Measurements from ENCODE around the gene PCSK5.

Gene PCSK5

DNA sequence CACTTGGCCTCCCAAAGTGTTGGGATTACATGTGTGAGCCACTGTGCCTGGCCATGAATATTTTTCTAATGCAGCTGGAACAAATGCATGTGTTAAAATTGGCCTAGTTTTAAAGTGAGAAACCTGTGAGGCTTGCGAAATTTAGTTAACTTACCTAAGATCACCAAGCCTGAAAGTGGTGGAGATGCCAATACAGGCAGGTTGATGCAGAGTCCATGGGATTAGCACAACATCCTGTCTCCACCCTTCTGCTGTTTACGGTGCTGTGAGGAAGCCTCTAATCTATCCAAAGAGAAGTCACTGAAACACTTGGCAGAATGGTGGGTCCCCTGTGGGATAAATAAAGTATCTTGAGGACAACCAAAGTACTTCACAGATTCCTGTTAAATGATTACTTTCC, 98.2 kb downstream of the PCSK5 start:
- Histone ChIP-seq H3K9ac (ENCODE audit: low read length) (no peak overlapping the region), H3K27me3 (ENCODE audit: control insufficient read depth, insufficient read depth, low read length) (no peaks in the 10 kb centered on the region), H3K27ac (ENCODE audit: low read depth, low read length) (no peak overlapping the region), H3K4me1 (ENCODE audit: control insufficient read depth, insufficient read depth, low read length) (no peaks in the 10 kb centered on the region), H3K4me3 (ENCODE audit: low read length) (no peak overlapping the region), H3K36me3 (ENCODE audit: control insufficient read depth, insufficient read depth, low read length) (no peaks in the 10 kb centered on the region)

DNA sequence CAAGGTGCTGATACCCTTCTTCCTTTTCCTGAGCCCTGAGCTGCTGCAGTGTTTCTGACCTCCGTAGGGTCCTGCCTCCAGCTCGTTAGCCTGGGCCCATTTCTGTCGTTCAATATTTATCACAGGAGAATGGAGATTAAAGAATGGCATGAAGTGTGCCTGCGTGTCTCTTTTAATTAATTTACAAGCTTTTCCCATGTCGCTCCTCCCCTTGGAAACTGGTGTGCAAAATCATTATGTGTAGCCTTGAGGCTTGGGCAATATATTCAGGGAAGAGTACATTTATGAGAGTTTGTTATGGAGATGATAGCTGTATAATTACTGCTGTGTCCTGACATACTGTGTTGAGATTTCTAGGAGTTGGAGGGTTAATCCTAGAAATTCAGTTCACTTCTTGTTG, 99.7 kb downstream of the PCSK5 start:
- Histone ChIP-seq H3K9ac (ENCODE audit: low read length) (no peak overlapping the region), H3K27ac (ENCODE audit: low read depth, low read length) (no peak overlapping the region), H3K27me3 (ENCODE audit: control insufficient read depth, insufficient read depth, low read length) (no peaks in the 10 kb centered on the region), H3K4me1 (ENCODE audit: control insufficient read depth, insufficient read depth, low read length) (no peaks in the 10 kb centered on the region), H3K4me3 (ENCODE audit: low read length) (no peak overlapping the region), H3K36me3 (ENCODE audit: control insufficient read depth, insufficient read depth, low read length) (no peaks in the 10 kb centered on the region)

DNA sequence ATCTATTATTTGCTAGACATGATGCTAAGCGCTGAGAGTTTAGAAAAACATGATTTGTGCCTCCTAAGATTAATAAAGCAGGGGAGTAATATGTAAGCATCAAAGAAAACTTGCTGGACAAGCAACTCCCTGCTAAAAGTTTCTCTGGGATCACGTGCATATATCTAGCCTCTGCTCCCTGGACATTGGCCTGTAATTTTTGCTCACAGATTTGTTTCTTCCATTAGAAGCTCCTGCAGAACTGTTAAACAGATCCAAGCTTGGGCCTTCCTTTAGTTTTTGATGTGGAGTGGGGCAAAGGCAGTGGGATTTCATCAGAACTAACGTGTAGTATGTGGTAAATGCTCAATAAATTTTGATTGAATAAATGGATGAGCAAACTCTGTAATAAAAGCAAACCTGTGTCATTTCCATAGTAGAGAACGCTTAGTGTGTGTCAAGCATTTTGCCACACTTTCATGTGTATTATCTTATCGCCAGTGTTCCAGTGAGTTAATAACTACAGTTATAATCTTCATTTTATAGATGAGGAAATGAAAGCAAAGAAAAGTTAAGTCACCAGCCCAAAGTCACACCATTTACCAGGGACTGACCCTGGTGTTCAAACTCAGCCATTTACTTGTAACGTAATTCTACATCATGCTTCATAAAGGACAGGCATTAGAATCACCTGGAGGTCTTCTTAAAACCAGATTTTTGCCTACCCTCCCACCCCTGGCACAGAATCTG, 100.3 kb downstream of the PCSK5 start:
- Histone ChIP-seq H3K4me1 (ENCODE audit: control insufficient read depth, insufficient read depth, low read length) (no peaks in the 10 kb centered on the region), H3K27ac (ENCODE audit: low read depth, low read length) (no peak overlapping the region), H3K27me3 (ENCODE audit: control insufficient read depth, insufficient read depth, low read length) (no peaks in the 10 kb centered on the region), H3K36me3 (ENCODE audit: control insufficient read depth, insufficient read depth, low read length) (no peaks in the 10 kb centered on the region), H3K4me3 (ENCODE audit: low read length) (no peak overlapping the region), H3K9ac (ENCODE audit: low read length) (no peak overlapping the region)

DNA sequence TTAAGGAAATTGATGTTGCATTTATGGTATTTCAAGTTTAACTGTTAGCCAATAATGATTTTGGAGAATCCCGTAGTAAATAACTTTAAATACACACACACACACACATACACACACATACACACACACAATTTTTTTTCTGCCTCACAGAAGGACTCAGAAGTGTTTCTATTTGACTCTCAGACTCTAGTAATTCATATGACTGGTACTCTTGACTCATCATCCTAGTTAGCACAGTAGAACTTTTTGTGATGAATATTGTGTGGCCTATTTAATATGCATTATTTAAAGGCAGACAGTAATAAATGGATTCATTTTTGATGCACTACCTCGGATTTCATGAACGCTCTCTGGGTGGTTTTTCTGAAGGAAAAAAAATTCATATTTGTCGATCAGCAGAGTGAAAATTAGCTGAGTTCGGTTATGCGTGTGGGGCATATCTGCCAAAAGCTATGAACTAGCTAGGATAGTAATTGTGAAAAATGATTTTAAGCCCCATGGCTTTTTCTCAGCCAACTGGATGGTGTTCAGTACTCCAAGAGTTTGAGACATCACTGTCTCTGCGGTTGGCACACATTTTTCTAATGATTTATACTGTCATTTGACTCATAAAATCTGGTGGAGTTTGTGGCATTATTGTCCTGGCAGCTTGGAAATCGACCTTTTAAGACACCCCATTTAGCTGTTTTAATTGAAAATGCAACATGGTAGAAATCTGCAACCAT, 102.2 kb downstream of the PCSK5 start:
- no peaks in the 10 kb centered on the region for H3K4me1 ChIP-seq (ENCODE audit: control insufficient read depth, insufficient read depth, low read length)
- no peak overlapping the region for H3K27ac ChIP-seq (ENCODE audit: low read depth, low read length)
- H3K4me3 ChIP-seq (ENCODE audit: low read length) = no peak overlapping the region
- H3K36me3 ChIP-seq (ENCODE audit: control insufficient read depth, insufficient read depth, low read length) = no peaks in the 10 kb centered on the region
- H3K9ac ChIP-seq (ENCODE audit: low read length) = no peak overlapping the region
- no peaks in the 10 kb centered on the region for H3K27me3 ChIP-seq (ENCODE audit: control insufficient read depth, insufficient read depth, low read length)

DNA sequence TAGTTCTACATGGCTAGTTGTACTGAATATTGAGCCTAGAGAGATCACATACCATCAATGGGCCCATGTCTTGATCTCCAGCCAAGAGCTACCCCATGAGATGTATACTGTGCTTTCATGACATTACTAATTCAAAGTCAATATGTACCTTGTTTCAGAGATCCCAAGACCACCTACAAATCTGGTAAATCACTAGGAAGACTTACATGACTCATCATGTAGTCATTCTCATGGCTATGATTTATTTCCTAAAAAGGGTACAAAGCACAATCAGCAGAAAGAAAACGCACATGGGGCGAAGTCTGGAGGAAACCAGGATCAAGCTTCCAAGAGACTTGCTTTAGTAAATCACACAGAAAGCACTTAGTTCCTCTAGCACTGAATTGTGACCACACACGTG, 103.0 kb downstream of the PCSK5 start:
- Histone ChIP-seq H3K27me3 (ENCODE audit: control insufficient read depth, insufficient read depth, low read length) (no peaks in the 10 kb centered on the region), H3K36me3 (ENCODE audit: control insufficient read depth, insufficient read depth, low read length) (no peaks in the 10 kb centered on the region), H3K9ac (ENCODE audit: low read length) (no peak overlapping the region), H3K27ac (ENCODE audit: low read depth, low read length) (no peak overlapping the region), H3K4me3 (ENCODE audit: low read length) (no peak overlapping the region), H3K4me1 (ENCODE audit: control insufficient read depth, insufficient read depth, low read length) (no peaks in the 10 kb centered on the region)

DNA sequence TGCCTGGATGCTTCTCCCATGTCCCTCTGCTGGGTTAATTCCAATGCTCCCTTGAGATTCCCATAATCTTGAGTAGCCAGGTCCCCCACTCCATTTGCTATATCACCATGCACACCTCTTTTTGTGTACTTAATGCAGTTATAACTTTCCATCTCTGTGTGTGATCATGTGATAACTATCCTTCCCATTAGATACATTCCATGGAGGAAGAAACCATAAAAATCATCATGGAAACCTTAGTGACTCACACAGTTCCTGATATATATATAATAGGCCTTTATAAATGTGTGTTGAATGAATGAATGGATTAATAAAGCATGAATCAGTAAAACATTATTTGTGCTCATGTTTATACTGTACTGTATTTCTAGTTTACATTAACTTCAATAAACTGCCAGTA, 104.6 kb downstream of the PCSK5 start:
- Histone ChIP-seq H3K4me3 (ENCODE audit: low read length) (no peak overlapping the region), H3K27ac (ENCODE audit: low read depth, low read length) (no peak overlapping the region), H3K9ac (ENCODE audit: low read length) (no peak overlapping the region), H3K36me3 (ENCODE audit: control insufficient read depth, insufficient read depth, low read length) (no peaks in the 10 kb centered on the region), H3K27me3 (ENCODE audit: control insufficient read depth, insufficient read depth, low read length) (no peaks in the 10 kb centered on the region), H3K4me1 (ENCODE audit: control insufficient read depth, insufficient read depth, low read length) (no peaks in the 10 kb centered on the region)

DNA sequence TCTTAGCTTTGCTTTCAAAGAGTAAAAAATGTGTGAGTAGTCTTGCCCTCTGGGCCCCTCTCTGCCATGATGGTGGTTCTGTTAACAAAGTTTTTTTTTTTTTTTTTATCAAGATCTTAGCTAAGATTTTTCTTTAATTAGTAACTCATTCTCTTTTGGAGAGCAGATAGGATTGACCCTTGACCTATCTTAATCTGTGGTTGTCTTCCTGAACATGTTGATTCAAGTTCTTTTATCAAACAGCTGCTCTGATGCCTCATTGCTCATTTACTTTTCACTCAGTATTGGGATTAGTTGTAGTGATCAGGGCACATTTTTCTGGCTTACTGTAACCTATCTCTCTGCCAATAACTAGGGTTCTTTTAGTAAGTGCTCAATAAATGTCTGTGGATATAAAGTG, 106.3 kb downstream of the PCSK5 start:
- Histone ChIP-seq H3K4me3 (ENCODE audit: low read length) (no peak overlapping the region), H3K36me3 (ENCODE audit: control insufficient read depth, insufficient read depth, low read length) (no peaks in the 10 kb centered on the region), H3K9ac (ENCODE audit: low read length) (no peak overlapping the region), H3K27ac (ENCODE audit: low read depth, low read length) (no peak overlapping the region), H3K4me1 (ENCODE audit: control insufficient read depth, insufficient read depth, low read length) (no peaks in the 10 kb centered on the region), H3K27me3 (ENCODE audit: control insufficient read depth, insufficient read depth, low read length) (no peaks in the 10 kb centered on the region)

DNA sequence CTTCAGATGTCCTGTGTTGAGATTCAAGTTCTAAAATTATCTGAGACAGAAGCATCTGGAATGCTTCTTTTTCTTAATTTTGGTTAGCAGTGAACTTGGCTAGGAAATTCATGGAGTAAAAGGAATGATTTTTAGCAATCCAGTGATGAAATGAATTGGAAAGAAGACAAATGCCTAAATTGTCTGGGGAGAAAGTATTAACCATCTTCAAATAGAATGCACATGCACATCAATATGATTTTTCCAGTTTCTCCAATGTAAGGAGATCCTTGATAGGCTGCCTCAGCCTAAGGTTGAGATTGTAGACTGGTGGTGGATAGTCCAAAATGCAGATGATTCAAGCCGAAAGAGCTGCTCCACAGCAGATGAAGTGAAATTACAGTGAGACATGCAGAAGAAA, 106.7 kb downstream of the PCSK5 start:
- Histone ChIP-seq H3K36me3 (ENCODE audit: control insufficient read depth, insufficient read depth, low read length) (no peaks in the 10 kb centered on the region), H3K27me3 (ENCODE audit: control insufficient read depth, insufficient read depth, low read length) (no peaks in the 10 kb centered on the region), H3K9ac (ENCODE audit: low read length) (no peak overlapping the region), H3K4me3 (ENCODE audit: low read length) (no peak overlapping the region), H3K4me1 (ENCODE audit: control insufficient read depth, insufficient read depth, low read length) (no peaks in the 10 kb centered on the region), H3K27ac (ENCODE audit: low read depth, low read length) (no peak overlapping the region)

DNA sequence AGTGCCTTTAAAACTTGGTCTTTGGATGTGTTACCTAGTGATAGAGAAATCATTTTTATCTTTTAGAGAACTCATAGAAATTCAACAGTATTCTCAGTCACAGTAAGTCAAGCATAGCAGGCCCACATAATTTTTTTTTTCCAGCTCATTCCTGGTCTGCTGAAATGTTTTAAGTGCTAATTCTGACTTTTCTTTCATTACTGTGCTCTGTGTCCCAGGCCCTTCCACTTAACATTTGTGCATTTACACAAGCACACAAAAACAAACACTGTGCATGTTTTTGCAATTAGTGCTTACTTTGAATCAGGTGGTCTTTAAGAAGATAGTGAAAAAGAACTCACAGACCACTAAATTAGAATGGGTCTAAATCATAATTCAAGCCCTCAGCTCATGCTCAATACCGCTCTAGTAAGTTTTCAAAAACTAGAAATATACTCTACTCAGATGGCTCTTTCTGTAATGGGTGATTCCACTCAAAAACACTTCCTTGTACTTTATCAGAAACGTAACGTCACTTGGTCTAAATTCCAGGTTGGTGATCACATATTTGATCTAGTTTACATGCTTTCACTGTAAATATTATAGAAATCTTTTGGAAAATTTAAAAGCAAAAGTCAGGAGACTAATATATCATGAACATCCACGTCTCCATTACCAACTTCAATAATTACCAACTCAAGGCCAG, 107.8 kb downstream of the PCSK5 start:
- no peak overlapping the region for H3K9ac ChIP-seq (ENCODE audit: low read length)
- no peaks in the 10 kb centered on the region for H3K27me3 ChIP-seq (ENCODE audit: control insufficient read depth, insufficient read depth, low read length)
- no peaks in the 10 kb centered on the region for H3K4me1 ChIP-seq (ENCODE audit: control insufficient read depth, insufficient read depth, low read length)
- no peak overlapping the region for H3K4me3 ChIP-seq (ENCODE audit: low read length)
- H3K27ac ChIP-seq (ENCODE audit: low read depth, low read length) = no peak overlapping the region
- H3K36me3 ChIP-seq (ENCODE audit: control insufficient read depth, insufficient read depth, low read length) = no peaks in the 10 kb centered on the region

DNA sequence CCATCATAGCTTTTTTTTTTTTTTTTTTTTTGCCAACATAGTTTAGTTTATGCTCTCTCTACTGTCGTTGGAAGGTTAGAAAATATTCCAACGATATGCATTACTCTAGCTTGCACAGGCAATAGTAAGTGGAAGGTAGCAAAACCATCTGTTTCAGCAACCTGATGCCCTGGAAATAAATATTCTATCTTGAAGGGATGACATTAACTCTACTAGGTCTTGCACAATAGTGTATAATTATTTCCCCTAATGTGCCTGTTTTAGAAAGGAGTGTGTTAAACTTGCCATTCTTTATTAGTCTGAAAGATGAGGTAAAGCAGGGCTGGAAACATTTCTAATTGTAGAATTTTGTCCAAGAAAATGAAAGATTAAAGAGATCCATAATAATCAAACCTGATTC, 111.0 kb downstream of the PCSK5 start:
- Histone ChIP-seq H3K27ac (ENCODE audit: low read depth, low read length) (no peak overlapping the region), H3K4me1 (ENCODE audit: control insufficient read depth, insufficient read depth, low read length) (no peaks in the 10 kb centered on the region), H3K36me3 (ENCODE audit: control insufficient read depth, insufficient read depth, low read length) (no peaks in the 10 kb centered on the region), H3K4me3 (ENCODE audit: low read length) (no peak overlapping the region), H3K27me3 (ENCODE audit: control insufficient read depth, insufficient read depth, low read length) (no peaks in the 10 kb centered on the region), H3K9ac (ENCODE audit: low read length) (no peak overlapping the region)

DNA sequence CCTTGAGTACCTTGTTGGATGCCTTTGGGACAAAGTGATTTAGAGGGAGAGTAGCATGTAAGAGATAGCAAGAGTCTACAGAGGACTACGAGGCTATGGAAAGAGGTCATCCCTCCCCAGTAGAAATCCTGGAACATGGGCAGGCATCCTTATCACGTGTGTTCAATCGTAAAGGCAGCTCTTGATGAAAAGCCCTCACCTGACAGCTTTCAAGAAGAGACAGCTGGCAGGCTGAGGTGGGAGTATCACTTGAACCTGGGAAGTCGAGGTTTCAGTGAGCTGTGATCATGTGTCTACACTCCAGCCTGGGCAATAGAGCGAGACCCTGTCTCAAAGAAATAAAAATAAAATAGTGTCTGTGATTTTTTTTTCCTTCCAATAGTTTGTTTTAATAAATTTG, 112.6 kb downstream of the PCSK5 start:
- no peak overlapping the region for H3K9ac ChIP-seq (ENCODE audit: low read length)

DNA sequence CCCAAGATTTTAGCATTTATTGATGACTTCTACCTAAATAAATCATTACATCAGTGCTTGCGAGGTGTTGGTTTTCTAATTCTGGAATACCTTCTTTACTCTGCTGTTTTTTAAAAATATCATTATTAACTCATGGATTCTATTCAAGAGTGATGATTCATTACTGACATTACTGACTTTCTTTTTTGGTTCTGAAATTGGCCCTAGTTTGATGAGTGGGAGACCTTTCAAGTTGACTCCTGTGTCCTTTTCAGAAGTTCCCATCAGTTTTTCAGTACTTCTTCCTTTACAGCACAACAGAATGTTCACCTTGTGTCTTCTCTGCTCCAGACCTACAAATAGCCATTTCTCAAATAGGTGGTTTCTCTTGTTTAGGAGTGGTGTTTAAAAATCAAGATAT, 114.1 kb downstream of the PCSK5 start:
- H3K4me1 ChIP-seq (ENCODE audit: control insufficient read depth, insufficient read depth, low read length) = no peaks in the 10 kb centered on the region
- no peaks in the 10 kb centered on the region for H3K27me3 ChIP-seq (ENCODE audit: control insufficient read depth, insufficient read depth, low read length)
- H3K4me3 ChIP-seq (ENCODE audit: low read length) = no peak overlapping the region
- H3K36me3 ChIP-seq (ENCODE audit: control insufficient read depth, insufficient read depth, low read length) = no peaks in the 10 kb centered on the region
- no peak overlapping the region for H3K27ac ChIP-seq (ENCODE audit: low read depth, low read length)
- no peak overlapping the region for H3K9ac ChIP-seq (ENCODE audit: low read length)

More for the DNA sequence above, 112.6 kb downstream of the PCSK5 start:
- Histone ChIP-seq H3K27me3 (ENCODE audit: control insufficient read depth, insufficient read depth, low read length) (no peaks in the 10 kb centered on the region), H3K4me3 (ENCODE audit: low read length) (no peak overlapping the region), H3K27ac (ENCODE audit: low read depth, low read length) (no peak overlapping the region), H3K4me1 (ENCODE audit: control insufficient read depth, insufficient read depth, low read length) (no peaks in the 10 kb centered on the region), H3K36me3 (ENCODE audit: control insufficient read depth, insufficient read depth, low read length) (no peaks in the 10 kb centered on the region)

All from rectal smooth muscle tissue (tissue), 1 donor.